NCI-H69 (cell line): ENCODE results near the gene WASF2.
A peak's percentile ranks its signal among the peaks of the same experiment; 100 is the strongest.

Experiments used
- DNase-seq: peaks from one replicate; lab custom pipeline; 2025; lab: John Stamatoyannopoulos, UW

Gene WASF2

DNA sequence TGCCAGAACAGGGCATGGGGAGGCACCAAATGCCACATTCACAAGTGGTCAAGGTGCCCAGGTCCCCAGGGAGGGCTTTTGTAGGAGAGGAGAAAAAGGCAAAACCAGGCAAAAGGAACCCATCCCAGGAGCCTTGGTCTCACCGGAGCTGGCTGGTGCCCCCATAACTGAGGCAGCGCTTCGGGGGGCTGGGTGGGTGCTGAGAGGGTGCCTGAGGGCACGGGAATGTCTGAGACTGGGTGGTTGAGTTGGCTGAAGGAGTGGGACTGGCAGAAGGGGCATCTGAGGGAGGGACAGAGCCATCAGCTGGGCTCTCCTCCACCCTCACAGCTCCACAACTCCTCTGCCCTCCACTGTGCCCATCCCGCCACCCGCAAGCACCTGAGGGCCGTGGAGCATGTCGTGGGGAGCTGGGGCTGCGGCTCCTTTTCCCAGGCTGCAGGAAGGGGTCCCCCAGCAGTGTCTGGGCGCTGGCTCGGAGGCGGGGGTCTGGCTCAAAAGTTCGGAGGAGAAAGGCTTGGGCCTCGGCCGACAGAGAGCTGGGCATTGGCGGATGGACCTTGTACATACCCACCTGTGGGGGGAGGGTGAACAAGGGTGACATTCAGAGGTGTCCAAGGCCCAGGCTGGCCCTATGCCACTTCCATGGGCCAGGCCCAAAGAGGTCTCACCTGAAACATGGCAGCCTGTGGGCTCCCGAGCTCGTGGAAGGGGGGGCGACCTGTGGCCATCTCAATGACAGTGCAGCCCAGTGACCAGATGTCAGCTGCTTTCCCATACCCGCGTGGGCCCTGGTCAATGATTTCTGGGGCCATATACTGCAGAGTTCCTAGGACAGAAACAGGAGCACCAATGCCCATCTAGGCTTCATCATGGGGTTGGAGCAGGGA, 131.7 kb downstream of the WASF2 start:
- no peak for DNase-seq

GRCh38 chr1:27357281-27358037, 132.5 kb downstream of the WASF2 start:
- peak; percentile 73 for DNase-seq

DNA sequence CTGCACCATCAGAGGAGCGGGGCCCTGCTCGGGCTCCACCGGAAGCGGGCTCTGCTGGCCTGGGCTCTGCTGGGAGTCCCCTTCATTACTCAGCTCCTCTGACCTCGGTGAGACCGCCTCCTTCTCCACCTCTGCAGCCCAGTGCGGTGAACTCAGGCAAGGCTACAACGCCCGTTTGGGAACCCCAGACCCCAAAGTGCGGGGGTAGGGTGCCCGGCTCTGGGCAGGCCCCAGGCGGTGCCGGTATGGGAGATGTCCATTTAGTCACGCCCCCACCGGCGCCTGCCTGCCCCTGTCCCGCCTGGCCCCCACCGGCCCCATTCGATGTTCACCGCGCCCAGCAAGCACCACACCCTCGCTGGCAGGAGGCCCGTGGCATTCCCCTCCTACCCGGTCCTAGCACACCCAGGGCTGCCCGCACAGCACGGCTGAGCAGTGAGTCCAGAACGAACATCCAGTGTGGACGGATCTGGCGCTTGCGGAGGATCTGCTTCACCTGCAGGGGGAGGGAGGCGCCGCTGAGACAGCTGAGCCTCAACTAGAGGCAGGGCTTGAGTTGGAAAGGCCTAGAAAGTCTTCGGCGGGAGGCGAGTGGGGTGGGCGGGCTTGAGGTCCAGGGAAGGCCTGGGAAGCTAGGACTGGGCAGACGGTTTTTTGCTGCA, 133.2 kb downstream of the WASF2 start:
- peak; percentile 28 for DNase-seq

GRCh38 chr1:27356277-27356618, 133.7 kb downstream of the WASF2 start:
- DNase-seq, result no peak

GRCh38 chr1:27355683-27356082, 134.3 kb downstream of the WASF2 start:
- DNase-seq, result no peak
